Fibroblast of skin of left biceps (primary cell): ENCODE results near the gene KCTD12.
A peak's percentile ranks its signal among the peaks of the same experiment; 100 is the strongest.
"Not testable (repeated sequence)": the region's sequence is repeated elsewhere in the genome, so short reads cannot be mapped to it uniquely, and the experiment has no call there.

Source experiments
- DNase-seq, 2 experiments: peaks; one replicate each; pipeline ENCODE4 v3.0.0-alpha.2; 2013; ENCODE audit warnings: low read depth in 2 of 2

Gene KCTD12

DNA sequence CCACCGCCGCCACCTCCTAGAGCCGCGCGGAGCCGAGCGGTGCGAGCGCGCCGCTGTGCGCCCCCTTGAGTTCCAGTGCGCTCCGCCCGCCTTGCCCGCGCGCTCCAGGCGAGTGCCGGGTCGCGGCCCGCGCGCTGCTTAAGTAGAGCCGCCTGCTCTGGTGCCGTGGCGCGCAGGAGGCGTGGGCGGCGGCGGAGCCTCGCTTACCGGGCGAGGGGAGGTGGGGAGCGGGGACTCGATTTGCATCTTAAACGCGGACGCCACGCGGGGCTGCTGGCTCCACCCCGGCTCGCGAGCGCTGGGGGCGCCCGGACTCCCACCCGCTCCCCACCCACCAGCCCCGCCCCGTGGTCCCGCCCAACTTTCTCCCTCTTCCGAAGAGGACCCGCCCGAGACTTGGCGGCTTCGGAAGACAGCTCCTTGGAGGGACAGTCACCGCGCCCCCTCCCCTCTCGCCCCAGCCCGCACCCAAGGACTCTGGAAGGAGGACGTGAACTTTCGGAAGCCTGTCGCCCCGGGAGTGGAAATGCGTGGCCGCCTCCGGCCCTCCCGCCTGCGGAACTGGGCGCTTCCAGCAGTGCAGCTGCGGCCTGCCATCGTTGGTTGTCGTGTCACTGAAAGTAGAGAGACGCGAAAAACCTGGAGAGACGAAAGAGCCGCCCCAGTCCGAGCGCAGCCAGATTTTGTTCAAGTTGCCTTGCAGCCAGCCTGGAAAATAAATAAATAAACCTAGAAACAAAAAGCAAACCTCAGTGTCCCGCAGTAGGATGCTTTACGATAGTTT, at the start of gene KCTD12:
Gene KCTD12 (minus strand): TSS at position 114 of the 784 bp plus-strand sequence. CDS start 257 bp downstream, outside the sequence.
- no peak for DNase-seq

DNA sequence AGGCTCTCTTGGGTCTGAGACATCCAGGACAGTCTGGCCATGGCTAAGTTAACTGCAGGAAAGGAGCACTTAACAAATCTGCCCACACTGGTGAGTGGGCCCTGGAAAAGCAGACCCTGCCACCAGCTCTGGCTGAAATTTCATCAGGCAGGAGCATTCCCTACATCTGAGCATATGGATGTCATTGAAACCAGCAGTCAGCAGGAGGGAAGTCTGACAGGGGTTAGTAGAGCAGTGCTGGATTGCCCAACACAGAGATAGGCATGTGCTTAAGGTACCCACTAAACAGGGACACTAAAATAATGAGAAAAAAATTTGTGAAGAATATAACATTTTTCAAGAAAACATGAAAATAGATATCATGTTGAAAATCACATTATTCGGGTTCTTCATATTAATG, 48.5 kb upstream of the KCTD12 start:
- DNase-seq, result no peak

DNA sequence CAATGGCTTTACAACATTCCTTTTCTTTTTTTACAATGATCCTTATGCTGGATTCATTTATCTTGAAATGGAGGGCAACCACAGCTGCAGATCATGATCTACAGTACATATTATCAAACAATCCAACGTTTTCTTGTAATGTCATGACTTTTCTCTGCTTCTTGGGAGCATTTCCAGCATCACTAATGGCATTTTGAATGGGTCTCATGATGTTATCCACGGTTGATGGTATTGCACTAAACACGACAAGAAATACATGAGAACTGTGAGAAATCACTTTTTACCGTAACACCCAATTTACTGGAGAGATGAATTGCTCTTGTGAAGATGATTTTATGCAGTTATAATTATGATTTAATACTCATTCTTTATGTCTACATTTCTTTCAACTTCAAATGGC, 45.9 kb upstream of the KCTD12 start:
- no peak for DNase-seq

DNA sequence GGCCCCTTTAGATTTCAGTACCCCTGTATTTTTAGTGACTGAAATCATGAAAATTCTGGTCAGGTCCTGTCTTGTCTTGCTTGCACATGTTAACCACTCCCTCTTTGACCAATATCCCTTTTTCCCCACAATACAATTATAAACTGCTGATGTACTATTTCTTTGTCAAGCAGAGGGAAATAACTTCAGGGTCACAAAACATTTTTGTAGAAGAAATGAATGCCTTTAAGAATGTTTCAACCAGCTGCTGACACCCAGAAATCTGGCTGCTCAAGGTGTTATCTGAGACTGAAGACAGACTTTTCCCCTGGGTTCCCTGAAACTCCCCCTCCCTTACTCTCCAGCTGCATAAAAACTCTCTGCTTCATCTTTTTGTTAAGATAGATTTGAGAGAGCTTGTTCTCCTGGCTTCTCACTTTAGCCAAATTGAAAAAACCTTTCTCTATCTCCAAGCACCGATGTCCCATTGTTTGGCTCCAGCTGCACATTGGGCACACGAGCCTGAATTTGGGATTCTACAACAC, 43.7 kb upstream of the KCTD12 start:
- DNase-seq, result no peak

DNA sequence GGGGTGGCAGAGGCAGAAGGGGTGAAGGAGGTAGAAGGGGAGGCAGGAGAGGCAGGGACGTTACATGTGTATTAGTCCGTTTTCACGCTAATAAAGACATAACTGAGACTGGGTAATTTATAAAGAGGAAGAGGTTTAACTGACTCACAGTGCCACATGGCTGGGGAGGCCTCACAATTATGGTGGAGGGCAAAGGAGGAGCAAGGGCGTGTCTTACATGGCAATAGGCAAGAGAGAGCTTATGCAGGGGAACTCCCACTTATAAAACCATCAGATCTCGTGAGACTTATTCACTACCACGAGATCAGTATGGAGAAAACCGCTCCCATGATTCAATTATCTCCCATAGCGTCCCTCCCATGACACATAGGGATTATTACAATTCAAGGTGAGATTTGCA, 43.1 kb upstream of the KCTD12 start:
- DNase-seq, result no peak

DNA sequence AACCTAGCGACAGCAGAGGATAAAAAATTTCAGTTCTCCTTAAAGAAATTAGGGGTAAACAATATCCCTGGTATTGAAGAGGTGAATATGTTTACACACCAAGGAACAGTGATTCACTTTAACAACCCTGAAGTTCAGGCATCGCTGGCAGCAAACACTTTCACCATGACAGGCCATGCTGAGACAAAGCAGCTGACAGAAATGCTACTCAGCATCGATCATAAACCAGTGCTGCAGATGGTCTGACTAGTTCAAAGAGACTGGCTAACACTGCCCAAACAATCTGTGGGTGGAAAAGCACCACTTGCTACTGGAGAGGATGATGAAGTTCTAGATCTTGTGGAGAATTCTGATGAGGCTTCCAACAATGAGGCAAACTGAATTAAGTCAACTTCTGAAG, 42.3 kb upstream of the KCTD12 start:
- no peak for DNase-seq

DNA sequence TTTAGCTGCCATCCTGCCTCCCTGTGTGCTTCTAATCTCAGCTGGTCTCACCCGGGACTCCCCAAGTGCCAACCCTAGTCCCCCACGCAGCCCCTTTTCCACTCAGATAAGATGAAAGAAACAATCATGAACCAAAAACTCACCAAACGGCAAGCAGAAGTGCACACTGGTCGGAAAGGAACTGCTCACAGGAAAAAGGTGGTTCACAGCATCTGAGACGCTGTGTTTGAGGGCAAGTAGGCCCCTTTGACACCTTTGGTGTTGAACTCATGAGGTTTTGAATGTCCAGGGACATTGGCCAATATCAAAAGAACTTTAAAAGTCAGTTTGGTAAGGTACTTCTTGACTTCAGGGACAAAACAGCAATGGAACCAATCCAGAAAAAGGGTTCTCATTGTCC, 41.8 kb upstream of the KCTD12 start:
- DNase-seq, result no peak

DNA sequence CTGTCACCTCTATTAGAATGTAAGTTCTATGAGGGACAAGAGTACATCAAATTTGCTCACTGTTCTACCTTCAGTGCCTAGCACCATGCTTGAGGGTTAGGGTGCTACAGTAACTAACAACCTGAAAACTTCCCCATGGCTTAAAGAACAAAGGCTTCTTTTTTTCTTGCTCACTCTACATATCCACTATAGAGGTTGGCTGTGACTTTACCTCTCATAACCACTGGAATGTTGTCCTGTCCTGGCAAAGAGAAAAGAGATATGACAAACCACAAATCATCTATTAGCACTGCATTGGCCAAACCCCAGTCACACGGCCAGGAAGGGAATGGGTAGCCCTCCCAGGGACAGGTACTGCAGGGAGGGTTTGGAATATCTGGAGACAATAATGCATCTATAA, 38.9 kb upstream of the KCTD12 start:
- DNase-seq, result no peak

DNA sequence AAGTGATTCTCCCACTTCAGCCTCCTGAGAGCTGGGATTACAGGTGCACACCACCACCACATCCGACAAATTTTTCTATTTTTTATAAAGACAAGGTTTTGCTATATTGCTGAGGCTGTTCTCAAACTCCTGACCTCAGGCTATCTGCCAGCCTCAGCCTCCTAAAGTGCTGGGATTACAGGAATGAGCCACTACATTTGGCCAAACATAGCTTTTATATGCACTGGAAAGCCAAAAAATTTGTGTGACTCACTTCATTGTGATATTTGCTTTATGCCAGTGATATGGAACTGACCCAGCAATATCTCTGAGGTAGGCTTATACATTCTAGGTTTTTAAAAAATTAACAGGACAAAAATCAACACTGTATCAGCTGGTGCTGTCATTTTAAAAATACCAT, 35.3 kb upstream of the KCTD12 start:
- no peak for DNase-seq

DNA sequence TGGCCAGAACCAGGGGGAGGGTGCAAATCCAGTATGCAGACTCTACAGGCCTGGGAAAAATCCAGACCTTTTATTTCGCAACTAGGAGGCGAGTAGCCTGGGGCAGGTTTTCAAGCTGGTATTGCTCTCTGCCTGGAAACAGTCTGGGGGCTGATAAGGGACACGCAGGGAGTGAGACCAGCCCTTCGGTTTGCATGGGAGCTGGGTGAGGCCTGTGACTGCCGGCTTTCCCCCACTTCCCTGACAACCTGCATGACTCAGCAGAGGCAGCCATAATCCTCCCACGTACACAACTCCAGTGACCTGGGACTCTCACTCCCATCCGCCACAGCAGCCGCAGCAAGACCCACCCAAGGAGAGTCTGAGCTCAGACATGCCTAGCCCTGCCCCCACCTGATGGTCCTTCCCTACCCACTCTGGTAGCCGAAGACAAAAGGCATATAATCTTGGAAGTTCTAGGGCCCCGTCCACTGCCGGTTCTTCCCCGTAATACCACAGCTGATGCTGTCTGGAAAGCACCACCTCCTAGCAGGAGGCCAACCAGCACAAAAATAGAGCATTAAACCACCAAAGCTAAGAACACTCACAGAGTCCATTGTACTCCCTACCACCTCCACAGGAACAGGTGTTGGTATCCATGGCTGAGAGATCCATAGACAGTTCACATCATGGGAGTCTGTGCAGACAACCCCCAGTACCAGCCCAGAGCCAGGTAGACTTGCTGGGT, 31.7 kb upstream of the KCTD12 start:
- DNase-seq, result not testable (repeated sequence)

DNA sequence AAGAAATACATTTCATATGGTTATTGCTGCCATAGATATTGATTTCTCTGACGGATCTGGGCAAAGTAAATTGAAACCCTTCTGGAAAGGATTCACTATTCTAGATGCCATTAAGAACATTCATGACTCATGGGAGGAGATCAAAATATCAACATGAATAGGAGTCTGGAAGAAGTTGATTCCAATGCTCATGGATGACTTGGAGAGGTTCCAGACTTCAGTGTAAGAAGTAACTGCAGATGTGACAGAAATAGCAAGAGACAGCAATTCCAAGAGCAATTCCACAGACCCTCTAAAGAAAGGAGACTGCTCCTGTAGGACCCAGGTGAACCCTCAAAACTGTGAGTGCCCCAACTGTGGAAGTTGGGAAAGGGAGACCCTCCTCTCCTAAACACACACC, 30.9 kb upstream of the KCTD12 start:
- DNase-seq, result peak; percentile 54 to 60

DNA sequence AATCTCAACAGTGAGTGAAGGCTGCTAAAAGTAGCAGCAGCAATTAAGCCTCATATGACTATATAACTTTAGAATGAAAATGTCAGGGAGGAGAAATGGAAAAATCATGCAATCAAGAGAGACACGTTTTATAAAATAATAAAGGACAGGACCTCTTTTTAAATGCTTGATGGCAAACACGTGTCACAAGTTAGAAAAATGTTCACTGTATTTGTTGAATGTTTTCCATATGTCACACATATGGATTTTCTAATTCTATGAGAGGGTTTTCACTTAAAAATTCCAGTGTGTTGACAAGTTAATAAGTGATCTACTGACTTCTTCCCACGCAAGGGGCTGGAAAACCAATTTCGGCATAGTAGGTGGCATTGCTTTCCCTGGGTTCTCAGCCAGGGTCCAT, 27.7 kb upstream of the KCTD12 start:
- DNase-seq, result peak; percentile 54 to 67

DNA sequence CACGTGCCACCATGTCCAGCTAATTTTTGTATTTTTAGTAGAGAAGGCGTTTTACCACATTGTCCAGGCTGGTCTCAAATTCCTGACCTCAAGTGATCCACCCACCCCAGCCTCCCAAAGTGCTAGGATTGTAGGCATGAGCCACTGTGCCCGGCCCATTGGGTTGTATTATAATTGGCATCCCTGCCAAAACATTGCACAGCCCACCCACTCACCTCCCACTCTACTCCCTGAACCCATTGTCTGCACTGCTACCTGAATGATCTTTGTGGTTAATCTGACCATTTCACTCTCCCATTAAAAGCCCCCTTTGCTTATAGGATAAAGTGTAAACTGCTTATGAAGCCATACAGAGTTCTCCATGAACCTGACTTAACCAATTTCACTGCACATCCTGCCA, 26.3 kb upstream of the KCTD12 start:
- no peak for DNase-seq

DNA sequence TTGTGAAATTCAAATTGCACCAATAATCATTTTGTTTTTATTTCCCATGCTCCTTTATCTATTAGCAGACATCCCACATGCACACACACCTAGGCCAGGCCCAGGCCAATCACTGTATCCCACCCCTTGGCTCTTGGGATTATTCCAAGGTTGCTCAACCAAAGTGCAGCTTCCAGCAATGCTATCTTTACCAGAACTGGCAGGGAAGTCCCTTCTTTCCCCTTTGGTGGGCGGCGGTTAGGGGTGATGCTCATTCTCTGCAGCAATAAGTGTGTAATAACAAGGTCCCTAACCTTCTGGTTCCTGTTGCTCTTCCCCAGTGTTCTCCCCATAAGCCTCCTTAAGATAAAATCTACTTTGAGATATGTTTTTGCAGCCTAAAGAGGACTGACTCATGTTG, 18.3 kb upstream of the KCTD12 start:
- DNase-seq, result no peak

DNA sequence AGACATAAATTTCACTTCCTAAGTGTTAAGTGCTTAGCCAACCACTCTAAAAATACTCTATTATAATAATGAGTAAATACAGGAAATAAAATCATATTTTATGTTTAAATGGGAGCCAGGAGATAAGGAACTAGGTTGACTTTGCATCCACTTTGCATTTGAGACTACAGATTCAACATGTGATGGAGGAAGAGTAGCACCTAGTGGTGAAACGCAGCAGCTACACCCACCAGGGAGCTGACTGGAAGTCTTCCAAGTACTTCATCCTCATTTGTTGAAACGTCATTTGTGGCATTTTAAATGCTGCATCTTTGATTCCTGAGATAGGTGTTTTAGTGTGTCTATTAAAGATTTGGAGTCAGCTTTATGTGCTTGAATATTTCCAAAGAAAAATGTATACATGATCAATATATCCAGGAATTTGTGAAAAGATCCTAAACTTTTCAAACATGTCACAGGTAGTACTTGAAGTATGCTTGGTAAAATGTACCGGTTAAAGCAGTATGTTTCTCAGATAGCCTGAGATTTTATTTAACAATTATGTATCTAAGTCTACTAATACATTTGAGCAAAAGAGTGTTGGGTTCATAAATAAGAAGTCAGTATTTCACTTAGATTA, 17.4 kb upstream of the KCTD12 start:
- DNase-seq, result no peak

DNA sequence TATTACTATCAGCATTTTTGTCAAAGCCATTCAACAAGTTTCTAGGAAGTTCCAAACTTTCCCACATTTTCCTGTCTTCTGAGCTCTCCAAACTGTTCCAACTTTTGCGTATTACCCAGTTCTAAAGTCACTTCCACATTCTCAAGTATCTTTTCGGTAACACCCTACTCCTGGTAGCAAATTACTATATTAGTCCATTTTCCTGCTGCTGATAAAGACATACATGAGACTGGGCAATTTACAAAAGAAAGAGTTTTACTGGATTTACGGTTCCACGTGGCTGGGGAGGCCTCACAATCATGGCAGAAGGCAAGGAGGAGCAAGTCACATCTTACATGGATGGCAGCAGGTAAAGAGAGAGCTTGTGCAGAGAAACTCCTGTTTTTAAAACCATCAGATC, 12.9 kb upstream of the KCTD12 start:
- DNase-seq, result not testable (repeated sequence)

DNA sequence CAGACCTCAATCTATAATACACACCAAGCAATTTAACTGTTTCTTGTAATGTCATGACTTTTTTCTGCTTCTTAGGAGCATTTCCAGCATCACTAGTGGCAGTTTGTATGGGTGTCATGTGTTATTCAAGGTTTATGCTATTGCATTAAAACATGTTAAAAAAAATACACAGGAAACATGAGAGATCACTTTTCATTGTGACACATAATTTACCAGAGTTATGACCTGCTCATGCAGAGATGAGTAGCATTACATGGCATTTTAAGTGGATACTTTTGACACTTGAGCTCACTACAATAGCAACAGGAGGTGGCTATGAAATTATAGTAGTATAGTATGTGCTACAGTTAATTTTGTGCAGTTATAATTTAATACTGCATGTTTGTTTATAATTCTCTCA, 11.0 kb upstream of the KCTD12 start:
- DNase-seq, result not testable (repeated sequence)

DNA sequence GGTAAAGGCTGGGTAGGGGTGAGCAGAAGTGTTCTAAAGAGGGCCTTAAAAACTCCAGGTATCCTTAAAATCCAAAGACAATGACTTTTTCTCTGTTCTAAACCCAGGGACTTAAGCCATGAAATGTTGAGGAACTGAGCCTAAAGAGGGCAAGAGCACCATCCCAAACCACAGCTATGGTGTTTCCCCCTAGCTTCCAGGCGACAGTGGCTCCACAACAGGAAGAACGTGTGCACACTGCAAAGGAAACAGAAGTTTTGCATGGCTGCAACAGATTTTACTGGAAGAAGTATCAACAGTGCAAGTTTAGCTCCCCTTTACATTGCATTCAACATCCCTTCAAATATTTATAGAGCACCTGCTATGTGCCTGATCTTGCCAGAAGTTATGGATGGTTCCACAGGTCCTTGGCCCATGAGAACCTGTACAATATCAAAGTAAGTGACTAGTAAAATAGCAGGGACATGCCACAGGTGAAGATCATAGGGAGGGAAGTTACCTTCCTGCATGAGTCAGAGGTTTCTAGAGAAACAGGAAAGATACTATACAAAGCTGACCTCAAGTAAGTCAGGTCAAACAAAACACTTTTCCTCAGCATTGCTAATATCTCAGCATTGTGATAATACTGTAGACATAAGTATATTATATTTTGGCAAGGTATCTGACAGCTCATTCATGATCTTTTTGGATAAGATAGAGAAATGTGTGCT, 8.4 kb upstream of the KCTD12 start:
- DNase-seq, result no peak

DNA sequence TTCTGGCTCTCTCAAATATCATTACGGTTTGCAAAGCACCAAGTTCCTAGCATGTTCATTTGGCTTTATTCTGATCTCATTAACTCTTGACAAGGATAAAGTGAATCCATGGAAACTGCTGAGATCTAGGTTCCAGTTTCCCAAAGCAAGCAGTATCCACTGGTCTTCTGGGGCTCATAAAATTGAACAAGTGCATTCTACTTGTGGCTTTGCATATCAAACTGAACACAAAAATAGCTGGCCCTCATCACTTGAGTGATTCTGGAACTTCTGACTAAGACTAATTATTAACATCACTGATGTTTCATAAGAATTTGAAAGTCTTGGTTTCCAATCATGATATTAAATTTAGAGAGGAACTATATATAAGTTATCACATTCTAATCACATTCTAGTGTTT, 6.3 kb upstream of the KCTD12 start:
- no peak for DNase-seq

DNA sequence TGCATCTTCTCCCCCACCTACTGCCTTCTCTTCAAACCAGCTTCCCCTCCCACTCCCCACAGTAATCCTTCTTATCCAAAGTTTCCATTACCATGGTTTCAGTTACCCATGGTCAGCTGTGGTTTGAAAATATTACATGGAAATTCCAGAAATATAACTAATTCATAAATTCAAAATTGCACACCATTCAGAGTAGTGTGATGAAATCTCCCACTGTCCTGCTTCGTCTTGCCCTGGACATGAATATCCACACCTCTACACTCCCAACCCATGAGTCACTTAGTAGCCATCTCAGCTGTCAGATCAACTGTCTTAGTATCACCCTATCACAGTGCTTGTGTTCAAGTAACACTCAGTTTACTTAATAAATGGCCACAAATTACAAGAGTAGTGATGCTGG, 3.8 kb upstream of the KCTD12 start:
- no peak for DNase-seq

DNA sequence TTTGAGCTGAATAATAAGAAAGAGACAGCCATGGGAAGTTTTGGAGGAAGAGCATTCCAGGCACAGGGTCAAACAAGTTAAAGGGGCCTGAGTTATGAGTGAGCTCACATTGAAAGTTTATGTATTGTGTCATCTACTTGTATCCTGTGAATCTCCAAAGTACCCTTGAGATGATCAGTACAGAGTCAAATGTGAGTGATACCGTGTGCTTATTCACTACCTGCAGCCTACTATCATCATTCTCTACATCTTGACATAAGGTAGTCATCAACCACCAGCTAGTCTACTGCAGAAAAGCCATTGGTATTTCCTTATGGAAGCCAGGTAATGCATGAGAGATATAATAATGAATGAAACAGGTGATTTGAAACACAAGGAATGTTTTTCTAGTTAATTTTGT, 3.0 kb upstream of the KCTD12 start:
- DNase-seq, result no peak

DNA sequence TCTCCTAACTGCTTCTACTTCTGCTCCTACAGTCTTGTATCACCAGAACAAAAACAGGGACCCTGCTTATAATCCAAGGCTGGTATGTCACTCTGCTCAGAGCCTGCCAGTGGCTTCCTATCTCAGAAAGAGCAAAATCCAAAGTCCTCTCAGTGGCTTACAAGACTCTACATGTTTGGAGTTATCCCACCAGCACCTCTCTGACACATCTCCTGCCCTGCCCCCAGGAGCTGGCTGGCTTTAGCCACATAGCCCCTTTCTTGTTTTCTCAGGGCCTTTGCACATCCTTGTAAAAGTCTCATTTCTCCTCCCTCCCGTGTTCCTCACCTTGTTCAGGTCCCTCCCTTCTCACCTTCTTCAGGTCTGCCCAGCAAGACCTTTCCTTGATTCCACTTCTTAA, 2.2 kb upstream of the KCTD12 start:
- no peak for DNase-seq
